Epithelial cell of prostate (primary cell): ENCODE data around the gene DUOXA2.

ENCODE experiments used
- DNase-seq: peaks from one replicate; pipeline ENCODE4 v3.0.0-alpha.2; 2011; ENCODE audit warnings: low read depth, low spot score
- H3K27ac ChIP-seq: fragments of 450-650 bp; 2 replicates; pipeline ENCODE4 v1.5.1; 2017; ENCODE audit warnings: mild to moderate bottlenecking

The DUOXA2 gene

DNA sequence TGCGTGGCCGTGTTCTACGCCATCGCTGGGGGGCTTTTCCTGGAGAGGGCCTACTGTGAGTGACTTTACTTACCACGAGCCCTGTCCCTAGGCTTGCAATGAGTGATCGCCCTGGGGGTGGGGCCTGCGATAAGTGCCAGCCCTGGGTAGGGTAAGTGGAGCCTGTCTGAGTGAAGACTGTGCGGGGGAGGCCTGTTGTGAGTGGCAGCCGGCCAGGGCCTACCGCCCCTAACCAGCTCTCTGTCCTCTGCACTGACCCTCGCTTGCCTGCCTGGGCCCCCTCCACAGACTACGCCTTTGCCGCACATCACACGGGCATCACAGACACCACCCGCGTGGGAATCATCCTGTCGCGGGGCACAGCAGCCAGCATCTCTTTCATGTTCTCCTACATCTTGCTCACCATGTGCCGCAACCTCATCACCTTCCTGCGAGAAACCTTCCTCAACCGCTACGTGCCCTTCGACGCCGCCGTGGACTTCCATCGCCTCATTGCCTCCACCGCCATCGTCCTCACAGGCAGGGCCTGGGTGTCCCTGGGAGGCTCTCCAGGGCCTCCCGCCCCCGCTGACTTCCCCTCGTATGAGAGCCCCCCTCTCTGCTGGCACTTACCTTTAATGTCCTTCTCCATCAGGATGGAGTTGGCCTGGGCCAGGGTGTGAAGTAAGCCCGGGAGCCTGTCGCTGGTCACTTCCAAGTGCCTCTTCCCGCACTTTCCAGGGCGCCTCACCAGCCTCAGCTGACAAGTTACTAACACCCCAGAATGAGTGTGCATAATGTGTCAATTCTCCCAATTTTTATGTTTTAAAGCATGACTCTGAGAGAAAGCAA is 38.1 kb downstream of the DUOXA2 start:
- H3K27ac ChIP-seq, result no peak overlapping the region
- DNase-seq, result no peak

GRCh38 chr15:45155739-45156138 is 41.6 kb downstream of the DUOXA2 start:
- no peak for DNase-seq
- peak overlapping the region; percentile 21 for H3K27ac ChIP-seq

GRCh38 chr15:45156744-45157455 is 42.8 kb downstream of the DUOXA2 start:
- H3K27ac ChIP-seq, result peak overlapping the region; percentile 78

GRCh38 chr15:45157974-45158373 is 43.8 kb downstream of the DUOXA2 start:
- H3K27ac ChIP-seq, result peak overlapping the region; percentile 78
- peak; percentile 87 for DNase-seq

More at GRCh38 chr15:45156744-45157455, 42.8 kb downstream of the DUOXA2 start:
- peak; percentile 31 for DNase-seq

DNA sequence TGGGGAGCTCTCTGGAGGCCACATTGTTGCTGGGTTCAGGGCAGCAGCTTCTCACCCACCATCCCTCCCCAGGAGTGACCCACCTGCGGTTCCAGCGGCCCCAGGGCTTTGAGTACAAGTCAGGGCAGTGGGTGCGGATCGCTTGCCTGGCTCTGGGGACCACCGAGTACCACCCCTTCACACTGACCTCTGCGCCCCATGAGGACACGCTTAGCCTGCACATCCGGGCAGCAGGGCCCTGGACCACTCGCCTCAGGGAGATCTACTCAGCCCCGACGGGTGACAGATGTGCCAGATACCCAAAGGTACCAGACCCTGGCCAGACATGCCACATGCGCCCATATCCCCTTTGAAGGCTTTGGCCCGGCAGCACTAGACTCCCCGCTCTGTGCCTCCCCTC is 47.5 kb downstream of the DUOXA2 start:
- DNase-seq, result no peak
- H3K27ac ChIP-seq, result peak overlapping the region; percentile 89

DNA sequence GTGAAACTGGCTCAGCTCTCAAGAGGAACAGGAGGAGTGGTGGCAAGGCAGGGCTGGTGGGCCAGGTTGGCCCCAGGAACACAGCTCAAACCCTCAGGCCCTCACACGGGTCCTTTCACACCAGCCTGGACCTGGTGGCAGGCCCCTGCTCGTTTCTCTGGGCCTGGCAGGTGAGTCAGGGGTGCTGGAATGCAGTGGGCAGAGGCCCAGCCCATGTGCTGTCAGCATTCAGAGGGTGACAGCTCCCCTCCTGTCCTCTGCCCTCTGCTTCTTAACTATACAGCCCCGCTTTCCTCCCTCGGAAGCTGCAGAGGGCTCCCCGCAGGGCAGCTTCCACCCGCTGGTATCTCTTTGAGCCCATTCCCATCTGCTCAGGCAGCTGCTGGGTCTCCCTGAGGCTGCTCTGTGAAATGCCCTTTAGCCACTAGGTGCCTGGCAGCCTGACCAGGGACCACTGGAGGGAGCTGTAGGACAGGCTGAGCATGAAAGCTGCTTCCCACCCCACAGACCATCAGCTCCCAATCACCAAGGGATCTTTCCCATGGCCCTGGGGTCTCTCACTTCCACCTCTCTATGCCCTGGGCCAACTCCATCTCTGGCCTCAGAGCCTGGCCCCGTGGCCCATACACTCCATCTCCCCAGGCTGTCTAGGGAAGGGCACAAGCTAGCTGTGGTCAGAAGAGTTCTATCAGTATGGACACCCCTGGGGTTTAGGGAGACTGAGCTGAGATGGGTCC is 48.8 kb downstream of the DUOXA2 start:
- H3K27ac ChIP-seq, result peak overlapping the region; percentile 89
- DNase-seq, result peak; percentile 80

GRCh38 chr15:45163508-45163856 is 49.4 kb downstream of the DUOXA2 start:
- no peak for DNase-seq
- peak overlapping the region; percentile 89 for H3K27ac ChIP-seq

DNA sequence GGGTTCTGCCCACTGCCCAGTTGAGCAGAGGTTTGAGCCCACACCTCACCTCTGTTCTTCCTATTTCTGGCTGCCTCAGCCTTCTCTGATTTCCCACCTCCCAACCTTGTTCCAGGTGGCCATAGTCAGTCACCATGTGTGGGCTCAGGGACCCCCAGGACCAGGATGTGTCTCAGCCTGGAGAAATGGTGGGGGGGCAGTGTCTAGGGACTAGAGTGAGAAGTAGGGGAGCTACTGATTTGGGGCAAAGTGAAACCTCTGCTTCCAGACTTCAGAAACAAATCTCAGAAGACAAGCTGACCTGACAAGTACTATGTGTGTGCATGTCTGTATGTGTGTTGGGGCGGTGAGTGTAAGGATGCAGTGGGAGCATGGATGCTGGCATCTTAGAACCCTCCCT is 50.8 kb downstream of the DUOXA2 start:
- no peak overlapping the region for H3K27ac ChIP-seq
- DNase-seq, result no peak

- DNase-seq, result no peak
- H3K27ac ChIP-seq, result peak overlapping the region; percentile 17
Measured at GRCh38 chr15:45165536-45165935, 51.4 kb downstream of the DUOXA2 start.

DNA sequence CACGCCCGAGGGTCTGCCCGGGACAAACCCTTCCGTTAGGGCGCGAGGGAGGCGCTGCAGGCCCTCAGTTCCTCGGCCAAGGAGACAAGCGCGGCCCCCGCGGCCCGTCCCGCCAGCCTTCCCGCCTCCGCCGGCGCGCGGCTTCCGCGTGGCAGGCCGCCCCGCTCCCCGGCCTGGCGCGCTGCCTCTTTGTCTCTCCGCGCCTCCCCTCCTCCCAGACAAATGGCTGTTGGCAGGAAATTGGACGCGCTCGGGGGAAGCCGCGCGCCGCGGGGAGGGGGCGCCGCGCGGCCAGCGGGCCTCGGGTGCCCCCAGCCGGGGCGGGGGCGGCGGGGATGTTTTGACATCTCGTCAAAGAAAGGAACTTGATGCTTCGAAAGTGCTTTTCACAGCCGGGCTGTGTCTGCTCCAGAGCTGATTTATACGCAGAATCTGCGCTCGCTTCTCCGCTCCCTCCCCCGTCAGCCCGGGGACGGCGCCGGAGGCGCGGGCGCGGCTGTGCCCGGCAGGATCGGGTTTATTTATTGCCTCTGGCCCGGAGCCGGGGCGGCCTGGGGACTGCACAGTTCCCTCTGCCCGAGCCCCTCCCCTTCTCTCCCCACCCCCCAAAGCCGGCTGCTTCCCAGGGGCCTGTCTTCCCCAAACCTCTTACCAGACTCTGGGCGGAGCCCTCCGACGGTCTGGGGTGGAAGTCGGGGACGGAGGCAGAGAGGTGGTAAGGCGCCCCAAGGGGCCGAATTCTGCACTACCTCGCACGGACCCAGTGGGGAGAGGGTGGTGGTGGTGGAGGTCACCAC is 52.9 kb downstream of the DUOXA2 start:
- DNase-seq, result no peak
- H3K27ac ChIP-seq, result peak overlapping the region; percentile 64

DNA sequence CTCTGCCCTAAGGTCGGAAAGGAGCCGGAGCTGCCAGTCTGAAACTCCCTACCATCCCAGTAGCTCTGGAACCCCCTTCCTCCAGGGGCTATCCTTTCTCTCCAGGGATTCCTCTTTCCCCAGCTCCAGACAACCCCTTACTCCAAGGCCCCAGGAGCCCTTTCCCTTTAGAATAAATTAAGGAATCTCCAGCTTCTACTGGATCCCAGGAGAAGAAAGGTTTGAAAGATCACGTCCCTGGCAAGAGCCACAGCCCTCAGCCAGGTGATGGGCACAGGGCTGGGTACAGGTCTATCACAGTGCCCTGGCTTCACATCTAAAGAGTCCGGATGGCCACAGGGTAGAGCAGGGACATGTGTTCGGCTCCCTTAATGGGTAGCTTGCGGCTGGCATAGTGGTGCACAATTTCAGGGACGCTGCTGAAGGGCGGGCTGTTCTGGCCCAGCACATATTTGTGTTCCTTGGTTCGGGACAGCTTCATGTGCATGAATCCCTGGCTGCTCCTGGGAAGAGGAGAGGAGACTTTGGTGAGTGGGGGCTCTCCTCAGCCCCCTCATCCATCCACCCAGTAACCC is 53.6 kb downstream of the DUOXA2 start:
- DNase-seq, result no peak
- peak overlapping the region; percentile 64 for H3K27ac ChIP-seq
